H9 (cell line): ENCODE measurements around the gene VOPP1. TPM values are rescaled to one million over a fixed set of nuclear protein-coding genes. Genes with fewer than 3 reads are reported as not detected.

Experiments
- DNase-seq: peaks from one replicate; pipeline ENCODE4 v3.0.0-alpha.2; 2017
- H2AFZ ChIP-seq: one replicate; pipeline ENCODE4 v1.6.1; 2013; ENCODE audit warnings: mild to moderate bottlenecking, low read length, control low read depth, moderate library complexity
- H2AK5ac ChIP-seq: 2 replicates; pipeline ENCODE4 v1.6.1; 2013; ENCODE audit warnings: low read length, control low read depth, mixed read lengths; ENCODE audit not compliant: insufficient read length
- H2BK120ac ChIP-seq: one replicate; pipeline ENCODE4 v1.6.1; 2013; ENCODE audit warnings: low read depth, mild to moderate bottlenecking, low read length, control low read depth, inconsistent platforms; ENCODE audit not compliant: poor library complexity, severe bottlenecking
- H2BK12ac ChIP-seq: 2 replicates; pipeline ENCODE4 v1.6.1; 2013; ENCODE audit warnings: low read length, control low read depth, mixed read lengths, low read depth; ENCODE audit not compliant: insufficient read length
- H2BK15ac ChIP-seq: 2 replicates; pipeline ENCODE4 v1.6.1; 2013; ENCODE audit warnings: low read depth, low read length, control low read depth
- H2BK20ac ChIP-seq: one replicate; pipeline ENCODE4 v1.6.1; 2013; ENCODE audit warnings: low read depth, mild to moderate bottlenecking, low read length, control low read depth, inconsistent platforms; ENCODE audit not compliant: poor library complexity, severe bottlenecking
- H2BK5ac ChIP-seq: 2 replicates; pipeline ENCODE4 v1.6.1; 2013; ENCODE audit warnings: low read length, control low read depth, mixed read lengths; ENCODE audit not compliant: insufficient read length
- H3K14ac ChIP-seq: 2 replicates; pipeline ENCODE4 v1.6.1; 2013; ENCODE audit warnings: low read length, control low read depth; ENCODE audit not compliant: insufficient read depth
- H3K18ac ChIP-seq: 2 replicates; pipeline ENCODE4 v1.6.1; 2013; ENCODE audit warnings: low read depth, mild to moderate bottlenecking, mixed read lengths, low read length, control low read depth; ENCODE audit not compliant: insufficient read length
- H3K23ac ChIP-seq: 2 replicates; pipeline ENCODE4 v1.6.1; 2013; ENCODE audit warnings: low read length, control low read depth, mixed read lengths, low read depth; ENCODE audit not compliant: insufficient read length
- H3K23me2 ChIP-seq: 2 replicates; pipeline ENCODE4 v1.6.1; 2013; ENCODE audit warnings: low read depth, mild to moderate bottlenecking, mixed read lengths, low read length, control low read depth; ENCODE audit not compliant: insufficient read length, poor library complexity, severe bottlenecking
- H3K27ac ChIP-seq: 2 replicates; pipeline ENCODE4 v1.5.1; 2013; ENCODE audit warnings: low read length, control low read depth, mixed read lengths, low read depth; ENCODE audit not compliant: insufficient read length
- H3K27me3 ChIP-seq: 2 replicates; pipeline ENCODE4 v1.6.1; 2013; ENCODE audit warnings: low read length, control low read depth, inconsistent platforms; ENCODE audit not compliant: insufficient read depth
- H3K4ac ChIP-seq: 2 replicates; pipeline ENCODE4 v1.6.1; 2013; ENCODE audit warnings: low read depth, mild to moderate bottlenecking, control low read depth, inconsistent platforms, low read length, moderate library complexity
- H3K4me1 ChIP-seq: 2 replicates; pipeline ENCODE4 v1.6.1; 2013; ENCODE audit warnings: low read length, control low read depth, inconsistent platforms; ENCODE audit not compliant: insufficient read depth
- H3K4me2 ChIP-seq: 2 replicates; pipeline ENCODE4 v1.6.1; 2013; ENCODE audit warnings: low read length, control low read depth, mixed read lengths; ENCODE audit not compliant: insufficient read length, insufficient read depth
- H3K56ac ChIP-seq: 2 replicates; pipeline ENCODE4 v1.6.1; 2013; ENCODE audit warnings: low read depth, mild to moderate bottlenecking, mixed read lengths, low read length, control low read depth; ENCODE audit not compliant: insufficient read length
- H3K79me1 ChIP-seq: 2 replicates; pipeline ENCODE4 v1.6.1; 2013; ENCODE audit warnings: low read depth, mild to moderate bottlenecking, moderate library complexity, low read length, control low read depth, inconsistent platforms; ENCODE audit not compliant: insufficient read depth, poor library complexity, severe bottlenecking
- H3K79me2 ChIP-seq: 2 replicates; pipeline ENCODE4 v1.6.1; 2013; ENCODE audit warnings: low read length, control low read depth, inconsistent platforms; ENCODE audit not compliant: insufficient read depth
- H3K9ac ChIP-seq: 2 replicates; pipeline ENCODE4 v1.6.1; 2013; ENCODE audit warnings: low read length, control low read depth, mixed read lengths; ENCODE audit not compliant: insufficient read length; ENCODE audit errors: extremely low read depth
- H3K9me3 ChIP-seq: one replicate; pipeline ENCODE4 v1.6.1; 2013; ENCODE audit warnings: low read depth, low read length, inconsistent platforms; ENCODE audit not compliant: control insufficient read depth
- H3T11ph ChIP-seq: one replicate; pipeline ENCODE4 v1.6.1; 2013; ENCODE audit warnings: mild to moderate bottlenecking, low read length, control low read depth, inconsistent platforms
- H4K20me1 ChIP-seq: one replicate; pipeline ENCODE4 v1.6.1; 2013; ENCODE audit not compliant: control insufficient read depth, insufficient read length, insufficient read depth
- H4K5ac ChIP-seq: 2 replicates; pipeline ENCODE4 v1.6.1; 2013; ENCODE audit warnings: low read depth, mild to moderate bottlenecking, mixed read lengths, low read length, control low read depth; ENCODE audit not compliant: insufficient read length
- H4K8ac ChIP-seq: replicated peaks from 2 replicates; pipeline ENCODE4 v1.6.1; 2013; ENCODE audit warnings: low read length, control low read depth, mixed read lengths, low read depth; ENCODE audit not compliant: insufficient read length
- H4K91ac ChIP-seq: 2 replicates; pipeline ENCODE4 v1.6.1; 2013; ENCODE audit warnings: low read depth, mild to moderate bottlenecking, moderate library complexity, mixed read lengths, low read length, control low read depth; ENCODE audit not compliant: insufficient read length
- H3K27ac Mint-ChIP-seq, 3 experiments: 2 replicates in 2 of 3; 3 replicates in 1 of 3; pipeline ENCODE4 v1.8.0; 2020 to 2021; ENCODE audit warnings: mixed read lengths in 3 of 3, mild to moderate bottlenecking in 1 of 3, moderate library complexity in 1 of 3
- H3K27me3 Mint-ChIP-seq: 2 replicates; pipeline ENCODE4 v1.8.0; 2021; ENCODE audit warnings: low read depth, mild to moderate bottlenecking, moderate library complexity, mixed read lengths
- H3K36me3 Mint-ChIP-seq, 3 experiments: 2 replicates in 2 of 3; 3 replicates in 1 of 3; pipeline ENCODE4 v1.8.0; 2020 to 2021; ENCODE audit warnings: low read depth in 3 of 3, mixed read lengths in 3 of 3; ENCODE audit not compliant: insufficient read depth in 1 of 3
- H3K4me1 Mint-ChIP-seq, 2 experiments: 2 replicates each; pipeline ENCODE4 v1.8.0; 2020; ENCODE audit warnings: mixed read lengths in 2 of 2
- H3K4me3 Mint-ChIP-seq, 2 experiments: 2 replicates in 1 of 2; 3 replicates in 1 of 2; pipeline ENCODE4 v1.8.0; 2020 to 2021; ENCODE audit warnings: mild to moderate bottlenecking in 2 of 2, mixed read lengths in 2 of 2, moderate library complexity in 1 of 2
- H3K9me3 Mint-ChIP-seq, 2 experiments: 2 replicates in 1 of 2; 3 replicates in 1 of 2; pipeline ENCODE4 v1.8.0; 2020; ENCODE audit warnings: mild to moderate bottlenecking in 2 of 2, mixed read lengths in 2 of 2, moderate library complexity in 1 of 2
- WGBS: extraction: QIAGEN DNeasy Blood & Tissue Kit; methylation state at CpG from one replicate; pipeline ENCODE4 v1.1.7; 2013; ENCODE audit warnings: missing lambda C conversion rate, low lambda C conversion rate, mixed read lengths; ENCODE audit not compliant: insufficient read length; ENCODE audit errors: extremely low coverage; 5-methylcytosine and 5-hydroxymethylcytosine counted together
- total RNA-seq: library from RNA; stranded (reverse); gene quantifications from 2 replicates; pipeline ENCODE4 v1.2.1, GENCODE V29; 2021
- TF ChIP-seq, protein P1 (sequence below): fragments of 200-600 bp; sonication (generic); conservative IDR thresholded peaks from 3 replicates; pipeline ENCODE4 v1.8.0; 2021; ENCODE audit warnings: antibody characterized with exemption, mild to moderate bottlenecking

VOPP1 gene
- total RNA-seq, 1 experiment from 2014 or later = 55.7 TPM

GRCh38 chr7:55470261-55470660, 102.0 kb downstream of the VOPP1 start:
- Histone ChIP-seq H4K8ac (no peak overlapping the region), H3T11ph (no peak overlapping the region), H3K79me1 (no peaks in the 10 kb centered on the region), H3K14ac (no peak overlapping the region), H3K9me3 (peaks cover 11% of the 10 kb centered on the region), H3K23me2 (no peaks in the 10 kb centered on the region), H3K4me1 (no peaks in the 10 kb centered on the region), H3K18ac (no peak overlapping the region), H4K5ac (no peak overlapping the region), H4K91ac (no peak overlapping the region), H4K20me1 (no peaks in the 10 kb centered on the region), H2BK12ac (no peak overlapping the region), H3K4me2 (no peak overlapping the region), H3K79me2 (no peaks in the 10 kb centered on the region), H3K27ac (no peak overlapping the region), H2BK20ac (no peak overlapping the region), H2AFZ (no peak overlapping the region), H2BK15ac (no peak overlapping the region), H3K56ac (no peak overlapping the region), H3K4ac (no peak overlapping the region), H3K9ac (no peak overlapping the region), H3K23ac (no peak overlapping the region), H2BK120ac (no peak overlapping the region), H2BK5ac (no peak overlapping the region), H2AK5ac (no peak overlapping the region), H3K27me3 (no peaks in the 10 kb centered on the region)
- Mint-ChIP-seq H3K27ac (peak overlapping the region in 1 of 3 experiments; percentile 43; a peak in 2 of 7 replicates), H3K36me3 (peaks cover 39 to 43% (median 43%) of the 10 kb centered on the region in 3 experiments), H3K27me3 (no peaks in the 10 kb centered on the region; the same call in none of the 2 replicates), H3K4me3 (no peak overlapping the region), H3K4me1 (no peaks in the 10 kb centered on the region), H3K9me3 (peaks cover 19 to 22% of the 10 kb centered on the region in 2 experiments)
- TF ChIP-seq, protein P1, sequence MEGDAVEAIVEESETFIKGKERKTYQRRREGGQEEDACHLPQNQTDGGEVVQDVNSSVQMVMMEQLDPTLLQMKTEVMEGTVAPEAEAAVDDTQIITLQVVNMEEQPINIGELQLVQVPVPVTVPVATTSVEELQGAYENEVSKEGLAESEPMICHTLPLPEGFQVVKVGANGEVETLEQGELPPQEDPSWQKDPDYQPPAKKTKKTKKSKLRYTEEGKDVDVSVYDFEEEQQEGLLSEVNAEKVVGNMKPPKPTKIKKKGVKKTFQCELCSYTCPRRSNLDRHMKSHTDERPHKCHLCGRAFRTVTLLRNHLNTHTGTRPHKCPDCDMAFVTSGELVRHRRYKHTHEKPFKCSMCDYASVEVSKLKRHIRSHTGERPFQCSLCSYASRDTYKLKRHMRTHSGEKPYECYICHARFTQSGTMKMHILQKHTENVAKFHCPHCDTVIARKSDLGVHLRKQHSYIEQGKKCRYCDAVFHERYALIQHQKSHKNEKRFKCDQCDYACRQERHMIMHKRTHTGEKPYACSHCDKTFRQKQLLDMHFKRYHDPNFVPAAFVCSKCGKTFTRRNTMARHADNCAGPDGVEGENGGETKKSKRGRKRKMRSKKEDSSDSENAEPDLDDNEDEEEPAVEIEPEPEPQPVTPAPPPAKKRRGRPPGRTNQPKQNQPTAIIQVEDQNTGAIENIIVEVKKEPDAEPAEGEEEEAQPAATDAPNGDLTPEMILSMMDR = no peak
- WGBS = no CpG with 5 or more reads among the region's 2 CpGs
- DNase-seq = no peak
